ENCODE measurements around the gene PRUNE1.

- no peak for TF ChIP-seq CTCF (IDR thresholded peaks at IDR 0.05)
- no peak for TF ChIP-seq POLR2A (IDR thresholded peaks at IDR 0.05)
Observed at GRCh38 chr1:150997949-150998348, 10.3 kb upstream of the PRUNE1 start.
